ELF-1 (cell line): Measurements from ENCODE around the gene TMEM164.

Source experiments
- DNase-seq: peaks from one replicate; pipeline ENCODE4 v3.0.0-alpha.2; 2016; ENCODE audit warnings: low read depth, low spot score

The TMEM164 gene

DNA sequence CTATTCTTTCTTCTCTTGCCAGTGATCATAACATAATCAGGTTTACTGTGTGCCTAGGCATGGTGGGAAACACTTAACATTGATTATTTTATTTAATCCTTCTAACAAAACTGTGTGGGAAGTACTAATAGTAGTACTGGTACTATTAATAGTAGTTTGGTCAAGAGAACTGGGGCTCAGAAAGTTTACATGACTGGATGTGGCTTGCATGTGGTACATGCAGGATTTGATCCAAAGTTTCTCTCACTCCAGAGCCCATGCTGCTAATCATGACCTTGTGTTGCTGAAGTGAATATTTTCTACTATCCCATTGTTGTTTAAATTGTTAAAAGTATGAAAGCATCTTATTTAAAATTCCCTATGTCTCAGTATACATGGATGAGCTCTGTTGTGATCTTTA is 78.4 kb downstream of the TMEM164 start:
- DNase-seq, result no peak

DNA sequence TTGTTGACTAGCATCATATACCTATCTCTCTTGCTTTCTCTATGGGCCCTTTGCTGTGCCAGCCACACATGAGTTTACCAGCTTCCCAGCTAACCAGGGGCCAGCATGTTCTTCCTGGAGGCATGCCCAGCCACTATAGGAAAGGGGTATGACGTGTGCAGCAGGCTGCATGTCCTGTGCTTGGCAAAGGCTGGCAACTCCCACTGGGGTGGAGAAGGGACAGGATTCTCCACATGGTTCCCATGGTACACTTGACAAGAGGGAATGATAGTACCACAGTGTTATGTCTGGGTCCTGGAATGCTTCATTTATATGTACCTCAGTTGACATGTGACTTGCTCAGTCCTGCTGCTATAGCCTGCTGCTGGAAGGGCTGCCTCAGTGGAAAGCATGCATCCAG is 78.8 kb downstream of the TMEM164 start:
- DNase-seq, result no peak

DNA sequence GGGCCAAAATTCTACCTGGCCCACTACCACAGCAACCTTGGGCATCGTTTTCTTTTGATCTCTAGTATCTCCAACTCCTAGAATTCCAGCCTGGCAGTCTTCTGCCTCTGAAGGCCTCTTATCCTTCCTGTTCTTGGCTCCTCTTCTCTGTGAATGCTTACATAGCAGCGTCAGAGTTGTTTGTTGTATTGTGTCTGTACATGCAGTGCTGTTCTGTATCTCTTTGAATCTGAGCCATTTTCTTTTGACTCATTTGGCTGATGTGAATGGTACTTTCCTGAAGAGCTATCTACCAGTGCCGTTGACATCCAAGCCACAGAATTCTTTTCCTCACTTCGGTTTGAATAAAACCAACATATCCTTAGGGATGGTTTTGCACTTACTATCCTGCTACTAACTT is 79.2 kb downstream of the TMEM164 start:
- no peak for DNase-seq

DNA sequence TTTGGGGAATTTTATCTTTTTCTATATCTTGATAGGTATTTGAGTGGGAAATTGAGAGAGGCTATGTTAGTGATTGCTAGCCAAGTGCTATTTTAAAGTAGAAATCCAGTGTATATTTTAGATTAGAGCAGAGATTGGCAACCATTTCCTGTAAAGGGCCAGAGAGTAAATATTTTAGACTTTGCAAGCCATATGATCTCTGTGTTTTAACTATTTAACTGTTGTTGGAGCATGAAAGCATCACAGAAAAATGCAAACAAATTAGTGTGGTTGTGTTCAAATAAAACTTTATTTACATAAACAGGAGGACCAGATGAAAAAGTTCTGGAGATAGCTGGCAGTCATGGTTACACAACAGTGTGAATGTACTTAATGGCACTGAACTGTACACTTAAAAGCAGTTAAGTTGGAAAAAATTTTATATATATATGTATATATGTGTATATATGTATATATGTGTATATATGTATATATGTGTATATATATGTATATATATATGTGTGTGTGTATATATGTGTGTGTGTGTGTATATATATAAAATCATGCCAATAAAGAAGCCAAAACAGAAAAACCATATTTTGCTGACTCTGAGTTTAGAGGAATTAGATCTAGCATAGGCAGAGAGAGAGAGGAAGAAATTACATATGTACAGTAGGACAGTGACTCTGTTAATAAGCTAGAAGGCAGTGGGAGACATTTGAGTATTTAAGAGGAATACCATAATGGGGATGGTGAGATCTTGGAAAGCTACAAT is 83.4 kb downstream of the TMEM164 start:
- DNase-seq, result no peak

DNA sequence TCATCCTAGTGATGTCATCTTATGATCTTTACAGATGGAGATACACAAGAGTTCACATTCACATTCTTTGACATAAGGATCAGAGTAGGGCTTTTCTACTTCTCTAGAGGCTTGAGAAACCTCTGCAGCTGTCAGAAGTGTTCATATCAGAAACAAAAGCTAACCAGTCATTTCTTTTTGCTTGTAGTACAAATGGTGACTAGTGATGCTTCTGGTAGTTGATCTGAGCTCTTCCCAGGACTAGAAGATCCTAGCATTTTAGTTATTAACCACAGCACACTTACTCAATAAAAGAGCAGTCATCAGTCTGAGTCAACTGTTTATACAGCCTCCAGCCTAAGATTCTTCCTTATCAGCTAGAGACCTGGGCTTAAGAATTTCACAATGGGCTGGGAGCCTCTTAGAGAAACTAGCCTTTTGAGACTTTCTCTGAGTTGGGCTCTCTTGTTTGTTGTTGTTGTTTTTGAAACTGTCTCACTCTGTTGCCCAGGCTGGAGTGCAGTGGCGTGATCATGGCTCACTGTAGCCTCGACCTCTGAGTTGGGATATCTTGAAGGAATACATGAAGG is 84.1 kb downstream of the TMEM164 start:
- peak; percentile 73 for DNase-seq

DNA sequence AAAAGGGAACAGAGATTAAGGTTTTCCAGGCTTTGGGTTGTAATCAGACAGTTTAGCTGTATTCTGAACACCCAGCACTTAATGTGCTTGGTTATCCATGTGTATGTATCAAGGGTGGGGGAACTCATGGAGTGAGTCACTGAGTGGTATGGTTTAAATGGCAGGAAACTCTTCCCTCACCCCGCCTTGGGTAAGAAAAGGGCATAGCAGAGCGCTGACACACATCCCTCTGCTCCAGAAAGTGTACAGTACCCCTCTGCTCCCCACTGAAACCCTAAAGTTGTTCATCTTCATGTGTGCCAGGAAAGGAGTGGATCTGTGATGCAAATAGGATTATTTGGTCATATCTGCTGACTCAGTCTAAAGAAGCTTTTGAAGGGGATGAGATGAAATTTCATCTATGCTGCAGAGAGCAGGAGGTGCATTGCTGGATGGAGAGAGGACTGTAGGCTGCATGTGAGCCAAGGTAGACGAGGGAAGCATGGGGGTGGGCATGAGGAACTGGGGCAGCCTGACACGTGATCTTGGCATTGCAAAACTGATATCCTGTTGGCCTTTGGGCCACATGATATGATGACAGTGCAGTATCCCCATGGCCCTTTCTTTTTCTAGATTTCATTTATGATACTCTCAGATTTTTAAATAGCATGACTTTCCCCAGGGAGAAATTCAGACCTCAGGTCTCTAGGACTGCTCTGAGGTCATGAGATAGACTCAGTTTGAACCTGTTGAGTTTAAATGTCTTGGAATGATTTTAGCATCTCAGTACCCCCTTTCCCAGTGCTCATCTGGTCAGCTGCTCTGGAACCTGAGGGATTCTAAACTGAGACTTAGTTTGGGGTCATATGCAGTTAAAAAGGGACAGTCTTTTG is 84.8 kb downstream of the TMEM164 start:
- no peak for DNase-seq

DNA sequence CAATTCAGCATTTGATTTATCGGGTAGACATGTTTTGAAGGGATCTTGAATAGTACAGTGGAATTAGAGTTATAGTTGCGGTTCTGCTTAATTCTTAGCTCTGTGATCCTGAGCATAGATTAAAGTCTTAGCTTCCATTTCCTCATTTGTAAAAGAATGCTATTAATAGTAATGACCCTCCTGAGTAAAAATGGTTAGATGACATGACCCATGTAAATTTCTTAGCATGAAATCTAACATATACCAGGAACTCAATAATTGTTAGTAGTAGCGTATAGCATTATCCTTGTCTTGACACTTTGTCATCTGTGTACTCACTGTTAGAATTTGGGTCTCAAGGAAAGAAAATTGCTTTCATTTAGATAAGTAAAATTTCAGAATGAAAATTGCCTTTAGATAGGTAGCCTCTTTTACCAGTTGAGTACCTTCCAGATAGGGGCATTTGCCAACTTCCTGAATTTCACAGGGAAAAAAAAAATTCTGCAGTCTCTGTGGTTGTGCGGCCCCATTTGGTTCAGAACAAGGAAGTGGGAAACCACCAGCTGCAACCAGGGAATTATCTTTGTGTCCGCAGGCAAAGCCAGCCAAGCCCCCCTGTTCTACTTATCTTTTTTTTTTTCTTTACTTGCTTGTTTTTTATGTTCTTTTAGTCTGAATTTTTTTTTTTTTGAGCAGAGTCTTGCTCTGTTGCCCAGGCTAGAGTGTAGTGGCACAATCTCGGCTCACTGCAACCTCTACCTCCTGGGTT is 86.9 kb downstream of the TMEM164 start:
- DNase-seq, result no peak

DNA sequence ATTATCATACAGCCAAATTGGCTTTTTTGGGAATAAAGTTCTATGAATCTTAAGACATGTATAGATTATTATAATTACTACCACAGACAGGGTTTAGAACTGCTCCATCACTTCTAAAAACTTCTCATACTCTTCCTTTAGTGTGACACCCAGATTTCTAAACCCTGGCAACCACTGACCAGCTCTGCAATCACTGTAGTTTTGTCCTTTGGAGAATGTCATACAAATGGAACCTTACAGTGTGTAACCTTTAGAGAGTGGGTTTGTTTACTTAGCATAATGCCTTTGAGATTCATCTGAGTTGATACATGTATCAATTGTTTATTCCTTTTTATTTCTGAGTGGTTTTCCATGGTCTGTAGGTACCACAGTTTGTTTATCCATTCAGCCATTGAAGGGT is 95.0 kb downstream of the TMEM164 start:
- DNase-seq, result no peak

DNA sequence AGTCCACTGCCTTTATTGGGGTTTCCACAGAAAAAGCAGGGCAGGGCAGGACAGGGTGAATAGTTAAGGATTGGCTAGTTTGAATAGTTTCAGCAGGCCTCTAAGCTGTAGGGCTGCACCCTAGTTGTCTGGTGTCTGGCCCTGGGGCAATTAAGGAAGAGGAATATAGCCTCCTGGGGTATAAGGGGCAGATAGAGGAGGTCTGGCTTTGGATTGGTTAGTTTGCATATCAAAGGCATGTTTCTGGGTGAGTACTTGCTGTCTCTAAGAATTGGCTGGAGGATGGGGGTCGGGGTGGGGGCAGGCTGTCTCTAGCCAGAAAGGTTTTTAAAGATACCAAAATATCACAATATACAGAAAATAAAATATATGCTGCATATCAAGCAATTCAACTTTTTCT is 100.4 kb downstream of the TMEM164 start:
- DNase-seq, result peak; percentile 68

DNA sequence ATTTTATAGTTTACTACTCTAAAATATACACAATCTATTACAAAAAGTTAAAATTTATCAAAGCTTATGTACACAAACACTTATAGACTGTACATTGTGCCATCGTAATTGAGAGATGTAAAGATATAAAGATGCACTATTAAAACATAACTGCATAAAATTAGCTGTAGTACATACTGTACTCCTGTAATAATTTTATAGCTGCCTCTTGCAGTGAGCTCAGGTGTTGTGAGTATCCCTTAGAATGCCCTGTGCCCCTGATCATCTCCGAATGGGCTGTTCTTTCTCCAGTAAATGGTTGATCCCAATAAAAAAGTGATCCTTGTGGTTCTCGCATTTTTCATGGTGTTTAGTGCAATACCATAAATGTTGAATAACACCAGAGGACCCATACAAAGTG is 101.2 kb downstream of the TMEM164 start:
- DNase-seq, result no peak

DNA sequence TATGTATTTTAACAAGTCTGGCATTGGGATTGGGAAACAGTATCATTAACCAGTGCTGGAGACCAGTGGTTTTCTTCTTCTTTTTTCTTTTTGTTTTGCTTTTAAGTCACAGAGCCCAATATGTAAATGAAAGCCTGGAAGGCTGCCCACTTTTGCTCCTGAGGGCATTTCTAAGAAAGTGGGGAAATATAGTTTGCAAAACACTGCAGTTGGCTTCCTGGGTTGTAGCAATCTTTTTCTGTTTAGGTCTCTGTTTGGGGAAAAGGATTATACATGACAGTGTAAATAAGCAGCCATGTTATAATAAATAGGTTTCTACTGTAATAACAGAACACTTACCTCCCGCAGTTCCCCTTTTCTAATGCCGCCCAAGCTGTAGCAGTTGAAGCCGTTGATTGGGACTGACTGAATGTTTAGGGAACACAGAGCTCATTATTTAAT is 105.5 kb downstream of the TMEM164 start:
- no peak for DNase-seq

DNA sequence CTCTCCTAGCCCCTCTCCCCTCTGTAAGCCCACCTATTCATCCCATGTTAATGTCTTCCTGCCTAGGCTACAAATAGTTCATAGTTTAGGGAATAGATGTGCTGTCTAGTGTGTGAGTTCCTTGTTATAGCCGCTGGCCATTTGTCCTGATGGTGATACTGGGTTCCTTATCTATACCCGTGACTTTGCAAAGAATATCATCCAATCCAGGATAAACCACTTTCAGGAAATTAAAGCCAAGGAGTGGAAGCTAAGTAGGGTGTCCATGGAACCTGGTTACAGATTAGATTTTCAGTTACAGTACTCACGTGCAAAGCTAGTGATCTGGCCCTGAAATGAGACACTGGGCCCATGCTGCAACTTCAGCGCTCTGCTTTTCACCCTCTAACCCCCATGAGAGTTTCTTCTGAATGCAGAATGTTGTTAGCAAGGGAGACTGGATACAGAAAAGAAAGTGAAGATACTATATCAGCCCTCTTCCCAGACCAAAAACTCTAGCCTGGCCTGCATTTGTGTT is 111.4 kb downstream of the TMEM164 start:
- no peak for DNase-seq

DNA sequence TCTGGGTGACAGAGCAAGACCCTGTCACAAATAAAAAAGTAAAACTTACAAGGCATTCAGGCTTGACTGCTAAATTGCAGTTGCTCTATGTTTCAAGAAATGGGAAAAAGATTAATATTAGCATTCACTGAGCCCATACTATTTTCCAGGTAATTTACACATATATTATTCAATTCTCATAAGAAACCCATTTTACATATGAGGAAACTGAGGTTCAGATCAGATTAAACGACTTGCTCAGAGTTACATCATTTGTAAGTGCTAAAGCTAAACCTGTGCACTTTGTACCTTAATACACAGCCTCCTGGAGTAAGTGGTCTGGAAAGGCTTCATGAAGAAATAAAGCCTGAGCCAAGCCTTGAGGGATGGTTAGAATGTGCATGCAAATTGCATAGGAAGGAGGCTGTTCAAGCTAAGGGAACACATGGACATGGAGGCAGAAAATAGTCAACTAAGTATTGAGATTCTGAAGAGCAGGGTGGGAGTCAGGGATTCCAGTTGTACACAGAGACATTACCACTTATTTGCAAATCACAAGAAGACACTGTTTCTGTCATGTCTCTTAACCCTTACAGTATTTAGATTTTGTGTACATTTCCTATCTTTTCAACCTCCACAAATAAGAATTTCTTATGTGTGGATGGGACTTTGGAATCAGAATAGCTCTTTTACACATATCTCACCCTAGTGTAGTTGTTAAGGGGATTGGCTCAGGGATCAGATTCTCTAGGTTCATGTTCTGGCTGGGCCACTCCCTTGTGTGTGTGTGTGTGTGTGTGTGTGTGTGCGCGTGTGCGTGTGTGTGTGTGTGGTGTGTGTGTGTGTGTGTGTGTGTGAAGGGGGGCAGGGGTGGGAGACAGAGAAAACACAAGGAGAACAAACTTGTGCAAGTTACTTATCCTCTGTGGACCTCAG is 113.4 kb downstream of the TMEM164 start:
- DNase-seq, result no peak

DNA sequence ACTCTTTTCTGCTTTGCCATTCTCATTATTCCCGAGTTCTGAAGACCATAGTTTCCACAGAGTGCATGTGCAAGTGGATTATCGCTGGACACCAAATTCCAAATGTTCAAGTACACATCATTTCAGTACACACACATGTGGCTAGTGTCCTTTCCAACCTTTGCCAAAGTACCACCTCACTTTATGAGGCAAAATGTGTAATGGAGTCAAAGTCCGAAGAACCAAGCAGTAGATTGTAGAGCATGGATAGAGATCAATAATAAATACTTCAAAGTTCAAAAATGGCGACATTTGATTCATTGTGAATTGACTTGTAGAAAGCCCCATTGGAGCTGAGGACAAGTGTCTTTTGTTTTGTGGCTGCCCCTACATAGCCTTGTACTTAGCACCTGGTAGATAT is 115.6 kb downstream of the TMEM164 start:
- no peak for DNase-seq

DNA sequence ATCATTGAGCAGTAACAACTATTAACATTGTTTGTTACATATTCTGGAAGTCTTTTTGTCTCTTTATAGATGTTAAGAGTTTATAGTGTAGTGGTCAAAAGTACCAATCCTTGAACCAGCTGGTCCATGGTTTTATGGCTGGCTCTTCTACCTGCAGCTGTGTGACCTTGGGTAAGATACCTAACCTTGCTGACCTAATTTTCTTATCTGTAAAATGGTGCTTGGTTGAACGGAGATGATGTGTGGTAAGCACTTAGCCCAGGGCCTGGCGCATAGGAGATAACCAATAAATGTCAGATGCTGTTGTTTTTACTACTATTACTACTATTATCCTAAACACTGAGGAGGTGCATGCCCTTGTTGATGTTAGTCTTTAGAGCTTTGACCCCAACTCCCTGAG is 116.6 kb downstream of the TMEM164 start:
- no peak for DNase-seq

DNA sequence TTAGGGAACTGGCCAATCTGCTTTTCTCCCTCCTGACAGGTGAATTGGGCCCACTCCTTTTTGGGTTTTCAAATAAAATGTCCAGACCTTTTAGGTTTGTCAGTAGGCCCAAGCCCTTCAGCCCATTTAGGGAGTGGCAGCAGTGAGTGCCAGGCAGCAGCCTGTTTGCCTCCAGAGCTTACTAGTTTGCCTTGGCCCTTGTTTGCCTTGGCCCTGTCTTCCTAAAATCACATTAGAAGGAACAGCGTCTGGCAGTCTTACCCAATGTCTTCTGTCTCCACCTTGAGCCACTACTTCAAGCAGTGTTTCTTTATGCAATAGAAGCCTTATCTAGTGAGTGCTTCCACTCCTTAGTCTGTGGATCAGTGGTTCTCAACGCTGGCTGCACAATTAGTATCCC is 117.1 kb downstream of the TMEM164 start:
- DNase-seq, result no peak

DNA sequence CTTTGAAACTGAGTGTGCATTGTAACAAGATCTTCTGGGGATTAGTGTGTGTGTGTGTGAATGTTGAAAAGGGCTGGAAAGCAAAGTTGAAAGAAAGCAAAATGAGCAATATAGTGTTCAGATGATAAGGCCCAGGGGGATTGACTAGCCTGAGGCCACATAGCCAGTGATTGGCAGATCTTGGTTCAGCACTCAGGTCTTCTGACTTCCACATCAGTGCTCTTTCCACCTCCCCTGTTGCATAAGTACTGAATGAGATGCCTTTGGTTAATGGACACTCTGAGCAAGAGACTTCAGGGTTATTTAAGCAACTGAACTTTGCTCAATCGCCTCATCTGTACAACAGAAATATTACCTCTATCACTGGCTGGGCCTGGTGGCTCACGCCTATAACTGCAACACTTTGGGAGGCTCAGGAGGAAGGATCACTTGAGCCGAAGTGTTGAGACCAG is 120.4 kb downstream of the TMEM164 start:
- no peak for DNase-seq

DNA sequence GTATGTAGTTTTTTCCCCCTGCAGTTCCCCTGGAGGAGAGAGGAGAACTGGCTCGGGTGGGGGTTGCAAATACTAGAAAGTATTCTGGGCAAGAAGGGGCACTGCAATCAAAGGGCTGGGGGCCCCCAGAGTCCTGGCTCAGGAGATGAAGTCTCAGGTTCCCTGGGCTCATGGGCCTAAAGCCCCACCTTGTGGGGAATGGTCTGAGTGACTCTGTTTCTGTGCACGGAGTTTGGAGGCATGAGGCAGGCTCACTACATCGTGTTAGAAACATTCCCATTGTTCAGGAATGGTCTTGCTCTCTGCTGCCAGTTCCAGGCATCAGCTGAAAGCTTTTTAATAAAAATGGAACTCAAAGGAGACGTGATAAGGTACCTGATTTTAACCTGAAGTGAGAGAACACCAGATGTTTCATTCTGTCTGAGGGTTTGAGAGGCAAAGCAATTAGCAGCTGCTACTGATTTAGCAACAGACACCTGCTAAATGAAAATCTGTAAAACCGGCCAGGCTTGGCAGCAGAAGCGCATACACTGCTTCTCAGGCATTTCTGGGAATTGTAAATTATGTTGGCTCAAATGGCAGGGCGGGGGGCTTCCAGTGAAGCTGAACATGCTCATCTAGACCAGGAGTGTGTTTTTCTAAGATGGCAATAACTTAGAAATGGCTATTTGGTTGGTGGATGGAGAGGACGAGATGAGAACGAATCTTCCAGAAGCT is 122.7 kb downstream of the TMEM164 start:
- DNase-seq, result no peak

DNA sequence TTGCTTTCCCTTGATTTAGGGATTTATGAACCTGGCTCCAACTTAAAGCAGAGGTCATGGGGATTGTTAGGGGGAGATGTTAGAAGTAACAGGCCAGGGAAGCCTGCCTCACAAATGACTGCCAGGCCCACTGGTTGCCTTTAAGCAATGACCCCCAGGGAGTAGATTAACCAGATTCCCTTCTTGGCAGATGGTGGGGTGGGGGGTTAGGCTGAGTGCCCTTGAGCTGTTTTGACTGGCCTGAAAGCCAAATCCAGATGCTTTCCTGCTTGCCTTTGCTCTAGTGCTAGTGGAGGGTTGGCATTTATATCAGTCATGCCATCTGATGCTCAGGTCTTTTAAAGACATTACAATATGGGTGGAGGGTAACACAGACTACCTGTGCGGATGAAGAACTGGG is 128.1 kb downstream of the TMEM164 start:
- peak; percentile 70 for DNase-seq
